K562 (cell line): ENCODE measurements around the gene HINT3. TPM values are rescaled to one million over a fixed set of nuclear protein-coding genes. Genes with fewer than 3 reads are reported as not detected.

ENCODE experiments used
- FOXK2 ChIP-seq, 2 experiments: fragments of 450-650 bp; IDR thresholded peaks in 1 of 2; conservative IDR thresholded peaks in 1 of 2; 2 replicates each; pipeline ENCODE4 v1.6.1; 2016; ENCODE audit warnings: low read depth in 2 of 2, mild to moderate bottlenecking in 1 of 2
- L3MBTL2 ChIP-seq: fragments of 450-650 bp; IDR thresholded peaks from 2 replicates; pipeline ENCODE4 v1.6.1; 2016; ENCODE audit warnings: mild to moderate bottlenecking, moderate library complexity
- MGA ChIP-seq: fragments of 450-650 bp; IDR thresholded peaks from 2 replicates; pipeline ENCODE4 v1.6.1; 2016; ENCODE audit warnings: mild to moderate bottlenecking, moderate library complexity
- polyA plus RNA-seq, 8 experiments: library from polyadenylated mRNA; depleted of rRNA in 4 of 8; stranded (reverse) in 5 of 8; unstranded in 3 of 8; fragments of >200 nt; fragmentation: Nextera tagmentation in 2 of 8; fragmentation: Illumina TruSeq in 1 of 8; extraction: Ambion mirVana in 2 of 8; extraction: Trizol in 1 of 8; gene quantifications; 2 replicates each; pipeline versions ENCODE4 v1.2.1 to v1.2.3, GENCODE V29; 2011 to 2014; ENCODE audit warnings: inconsistent platforms in 1 of 8, missing spikeins in 1 of 8
- total RNA-seq, 7 experiments: library from RNA; depleted of rRNA in 6 of 7; stranded (reverse); fragments of >200 nt in 6 of 7; fragmentation: Illumina TruSeq in 2 of 7; extraction: Trizol in 2 of 7; gene quantifications; 2 replicates each; pipeline versions ENCODE4 v1.2.1 to v1.2.3, GENCODE V29; 2011 to 2021; ENCODE audit warnings: low replicate concordance in 1 of 7

The HINT3 gene
- total and polyA plus RNA-seq, 9 of the 15 experiments (the other 6 are each of a cell fraction or from before 2014, with no cell fraction given), result 1.4 to 16.6 (median 10.8) TPM

DNA sequence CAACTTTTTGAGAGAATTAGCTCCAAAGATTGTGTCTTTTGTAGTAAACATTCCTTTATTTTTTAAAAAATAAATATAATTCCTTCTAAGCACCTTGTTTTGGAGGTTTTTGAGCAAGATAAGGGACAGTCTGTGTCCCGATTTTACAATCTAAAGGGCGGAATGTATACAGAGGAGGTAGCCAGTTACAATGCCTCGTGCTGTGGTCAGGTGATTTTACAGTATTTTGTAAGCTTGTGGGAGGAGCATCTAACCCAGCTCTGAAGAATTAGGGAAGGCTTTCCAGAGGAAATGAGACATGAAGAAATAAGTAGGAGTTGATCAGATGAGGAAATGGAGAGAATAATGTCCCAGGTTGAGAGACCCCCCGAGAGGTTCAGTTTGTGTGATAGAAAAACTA, 1.3 kb downstream of the HINT3 start (continued):
- TF ChIP-seq MGA (peak; percentile 41; the same call in 1 of the 2 replicates), L3MBTL2 (no peak), FOXK2 (conservative IDR thresholded peaks at IDR 0.05 in 1 of 2, IDR thresholded peaks at IDR 0.05 in 1 of 2; ENCODE audit: low read depth in 2 of 2) (peak; percentile 70; a peak in 3 of 4 replicates)
